ENCODE data around the gene ITPR3. TPM values are rescaled to one million over a fixed set of nuclear protein-coding genes. Genes with fewer than 3 reads are reported as not detected.

ITPR3 gene
- total and polyA plus RNA-seq, 4 donors = 0.49 to 2.8 (median 0.71) TPM

GRCh38 chr6:33686225-33686924 is 65.3 kb downstream of the ITPR3 start:
- no peaks in the 10 kb centered on the region for H3K36me3 ChIP-seq (ENCODE audit: control insufficient read depth in 4 of 4, insufficient read depth in 3 of 4, low read depth in 1 of 4, low read length in 3 of 4)
- H3K9ac ChIP-seq (ENCODE audit: low read depth in 1 of 2, low read length in 2 of 2) = no peak overlapping the region
- 76% methylated on average over 6 of the region's 6 CpGs for WGBS
- H3K4me3 ChIP-seq (ENCODE audit: low read depth in 1 of 3, low read length in 3 of 3) = no peak overlapping the region
- H3K9me3 ChIP-seq (ENCODE audit: control insufficient read depth in 4 of 4, low read length in 3 of 4) = no peaks in the 10 kb centered on the region
- no peaks in the 10 kb centered on the region for H3K4me1 ChIP-seq (ENCODE audit: control insufficient read depth in 4 of 4, insufficient read depth in 4 of 4, low read length in 3 of 4)
- DNase-seq (ENCODE audit: low spot score) = no peak
- H3K27ac ChIP-seq (ENCODE audit: low read depth in 1 of 2, low read length in 2 of 2) = no peak overlapping the region
- TF ChIP-seq ZBTB33 (IDR thresholded peaks at IDR 0.05) = no peak
- no peak for TF ChIP-seq YY1 (IDR thresholded peaks at IDR 0.05)
- no peaks in the 10 kb centered on the region for H3K27me3 ChIP-seq (ENCODE audit: control insufficient read depth in 4 of 4, insufficient read depth in 4 of 4, low read length in 3 of 4)

GRCh38 chr6:33686981-33687975 is 66.2 kb downstream of the ITPR3 start:
- Histone ChIP-seq H3K4me1 (ENCODE audit: control insufficient read depth in 4 of 4, insufficient read depth in 4 of 4, low read length in 3 of 4) (no peaks in the 10 kb centered on the region), H3K9ac (ENCODE audit: low read depth in 1 of 2, low read length in 2 of 2) (no peak overlapping the region), H3K4me3 (ENCODE audit: low read depth in 1 of 3, low read length in 3 of 3) (no peak overlapping the region), H3K36me3 (ENCODE audit: control insufficient read depth in 4 of 4, insufficient read depth in 3 of 4, low read depth in 1 of 4, low read length in 3 of 4) (no peaks in the 10 kb centered on the region), H3K9me3 (ENCODE audit: control insufficient read depth in 4 of 4, low read length in 3 of 4) (no peaks in the 10 kb centered on the region), H3K27me3 (ENCODE audit: control insufficient read depth in 4 of 4, insufficient read depth in 4 of 4, low read length in 3 of 4) (no peaks in the 10 kb centered on the region), H3K27ac (ENCODE audit: low read depth in 1 of 2, low read length in 2 of 2) (no peak overlapping the region)
- no peak for DNase-seq (ENCODE audit: low spot score)
- 92% methylated on average over 27 of the region's 27 CpGs for WGBS
- TF ChIP-seq YY1 (IDR thresholded peaks at IDR 0.05) (no peak), TAF1 (conservative IDR thresholded peaks at IDR 0.05) (no peak), FOXA2 (IDR thresholded peaks at IDR 0.05) (no peak), RXRA (IDR thresholded peaks at IDR 0.05) (no peak), REST (IDR thresholded peaks at IDR 0.05) (no peak), FOXA1 (IDR thresholded peaks at IDR 0.05) (no peak), EGR1 (IDR thresholded peaks at IDR 0.05; ENCODE audit: low read depth in 2 of 2) (no peak), SP1 (IDR thresholded peaks at IDR 0.05) (no peak), RAD21 (IDR thresholded peaks at IDR 0.05) (no peak), ATF3 (IDR thresholded peaks at IDR 0.05) (no peak), JUND (IDR thresholded peaks at IDR 0.05) (no peak), NR2F2 (IDR thresholded peaks at IDR 0.05) (no peak), ZBTB33 (IDR thresholded peaks at IDR 0.05) (no peak), MAX (IDR thresholded peaks at IDR 0.05) (no peak), GABPA (IDR thresholded peaks at IDR 0.05 in 1 of 2, conservative IDR thresholded peaks at IDR 0.05 in 1 of 2) (no peak), HNF4A (conservative IDR thresholded peaks at IDR 0.05) (no peak)
